A549 (cell line): Measurements from ENCODE around the gene RYR1. TPM values are rescaled to one million over a fixed set of nuclear protein-coding genes. Genes with fewer than 3 reads are reported as not detected.
A peak's percentile ranks its signal among the peaks of the same experiment; 100 is the strongest.
"Not testable (repeated sequence)": the region's sequence is repeated elsewhere in the genome, so short reads cannot be mapped to it uniquely, and the experiment has no call there.

Source experiments
- ATAC-seq, 2 experiments: fragments of 200-7000 bp in 1 of 2; fragments of >200 bp in 1 of 2; cut with Nextera tagmentation in 1 of 2; cut with Tn5 transposase in 1 of 2; 3 replicates each; pipeline versions ENCODE4 v1.8.0 to v1.9.1; 2018 to 2020; ENCODE audit warnings: mild to moderate bottlenecking in 1 of 2, moderate library complexity in 1 of 2
- CTCF ChIA-PET: fragments of 300-600 bp; sonication (Branson Sonifier 250); formaldehyde crosslinking; extraction: SDS; loops from one replicate; lab custom pipeline; 2021; ENCODE audit warnings: antibody characterized with exemption, inconsistent platforms; lab: Yijun Ruan, JAX
- POLR2A ChIA-PET: fragments of 350-600 bp; formaldehyde crosslinking; extraction: SDS; loops from one replicate; lab custom pipeline; 2021; ENCODE audit warnings: antibody characterized with exemption, inconsistent platforms; lab: Yijun Ruan, JAX
- DNase-seq, 2 experiments: peaks; one replicate each; pipeline versions ENCODE4 v3.0.0 to v3.0.0-alpha.2; 2011 to 2016; ENCODE audit warnings: low read depth in 1 of 2, low spot score in 1 of 2
- FAIRE-seq: peaks from 2 replicates; lab custom pipeline; 2011; peaks lifted over from hg19 to GRCh38; lab: Jason Lieb, UNC
- H3K27ac ChIP-seq, 2 experiments: fragments of >200 bp; sonication (Bioruptor Twin); formaldehyde crosslinking; 3 replicates each; pipeline ENCODE4 v1.5.1; 2016 to 2017
- H3K4me1 ChIP-seq: fragments of >200 bp; sonication (Bioruptor Twin); formaldehyde crosslinking; 3 replicates; pipeline ENCODE4 v1.6.1; 2016
- H3K4me2 ChIP-seq: fragments of >200 bp; sonication (Bioruptor Twin); formaldehyde crosslinking; 3 replicates; pipeline ENCODE4 v1.6.1; 2016
- H3K4me3 ChIP-seq: fragments of >200 bp; sonication (Bioruptor Twin); formaldehyde crosslinking; 3 replicates; pipeline ENCODE4 v1.5.1; 2016
- H3K9me3 ChIP-seq: fragments of >200 bp; sonication (Bioruptor Twin); formaldehyde crosslinking; 3 replicates; pipeline ENCODE4 v1.6.1; 2016
- BHLHE40 ChIP-seq: IDR thresholded peaks from 2 replicates; pipeline ENCODE4 v1.6.1; 2012; ENCODE audit warnings: low read depth, low read length, inconsistent platforms
- CBX2 ChIP-seq: fragments of 200-600 bp; sonication (generic); IDR thresholded peaks from 2 replicates; pipeline ENCODE4 v1.6.1; 2016; ENCODE audit warnings: low read depth, mild to moderate bottlenecking, borderline replicate concordance
- CEBPB ChIP-seq, 2 experiments: fragments of >200 bp in 1 of 2; sonication (Bioruptor Twin) in 1 of 2; formaldehyde crosslinking in 1 of 2; IDR thresholded peaks; 2 replicates each; pipeline ENCODE4 v1.6.1; 2012 to 2016
- CHD2 ChIP-seq: fragments of 150-350 bp; IDR thresholded peaks from 2 replicates; pipeline ENCODE4 v1.6.1; 2014; ENCODE audit warnings: low read length; ENCODE audit not compliant: partially characterized antibody
- EP300 ChIP-seq, 2 experiments: fragments of >200 bp; sonication (Bioruptor Twin); formaldehyde crosslinking; IDR thresholded peaks; 2 replicates in 1 of 2; 3 replicates in 1 of 2; pipeline ENCODE4 v1.6.1; 2016 to 2017
- FOSB ChIP-seq: fragments of 250-450 bp; sonication (Bioruptor Pico); IDR thresholded peaks from 2 replicates; pipeline ENCODE4 v1.5.0; 2020; ENCODE audit warnings: mild to moderate bottlenecking, moderate library complexity
- FOSL2 ChIP-seq, 2 experiments: fragments of 450-650 bp in 1 of 2; fragments of >200 bp in 1 of 2; sonication (Bioruptor Twin) in 1 of 2; formaldehyde crosslinking; IDR thresholded peaks; 2 replicates each; pipeline versions ENCODE4 v1.5.0 to v1.6.1; 2016 to 2020; ENCODE audit warnings: mild to moderate bottlenecking in 1 of 2, moderate library complexity in 1 of 2
- GATA3 ChIP-seq: IDR thresholded peaks from 2 replicates; pipeline ENCODE4 v1.6.1; 2012; ENCODE audit warnings: borderline replicate concordance
- HEYL ChIP-seq: fragments of 250-450 bp; sonication (Bioruptor Pico); IDR thresholded peaks from 2 replicates; pipeline ENCODE4 v1.8.0; 2021; ENCODE audit warnings: mild to moderate bottlenecking, moderate library complexity
- HOXA7 ChIP-seq: fragments of 250-450 bp; sonication (Bioruptor Pico); IDR thresholded peaks from 2 replicates; pipeline ENCODE4 v1.5.0; 2020; ENCODE audit warnings: mild to moderate bottlenecking, moderate library complexity
- HOXB13 ChIP-seq: fragments of 250-450 bp; sonication (Bioruptor Pico); IDR thresholded peaks from 2 replicates; pipeline ENCODE4 v1.5.0; 2020; ENCODE audit warnings: low read depth, mild to moderate bottlenecking, moderate library complexity
- HOXB5 ChIP-seq: fragments of 250-450 bp; sonication (Bioruptor Pico); IDR thresholded peaks from 2 replicates; pipeline ENCODE4 v1.5.0; 2020; ENCODE audit warnings: mild to moderate bottlenecking, moderate library complexity
- MAZ ChIP-seq: fragments of 150-350 bp; IDR thresholded peaks from 2 replicates; pipeline ENCODE4 v1.6.1; 2014; ENCODE audit warnings: antibody characterized with exemption, low read depth, low read length, borderline replicate concordance
- NR3C1 ChIP-seq: fragments of >200 bp; sonication (Bioruptor Twin); formaldehyde crosslinking; IDR thresholded peaks from 3 replicates; pipeline ENCODE4 v1.6.1; 2017
- RARB ChIP-seq: fragments of 250-450 bp; sonication (Bioruptor Pico); IDR thresholded peaks from 2 replicates; pipeline ENCODE4 v1.8.0; 2021; ENCODE audit warnings: mild to moderate bottlenecking, moderate library complexity
- RCOR1 ChIP-seq: fragments of 150-350 bp; IDR thresholded peaks from 2 replicates; pipeline ENCODE4 v1.6.1; 2014; ENCODE audit warnings: antibody characterized with exemption, low read length, low read depth
- RNF2 ChIP-seq: fragments of 200-600 bp; sonication (generic); IDR thresholded peaks from 2 replicates; pipeline ENCODE4 v1.6.1; 2016; ENCODE audit warnings: low read depth, mild to moderate bottlenecking, antibody characterized with exemption, moderate library complexity, borderline replicate concordance
- SREBF2 ChIP-seq: fragments of 450-650 bp; IDR thresholded peaks from 2 replicates; pipeline ENCODE4 v1.6.1; 2014; ENCODE audit warnings: mild to moderate bottlenecking, moderate library complexity
- ZC3H11A ChIP-seq: fragments of 450-650 bp; IDR thresholded peaks from 2 replicates; pipeline ENCODE4 v1.6.1; 2014; ENCODE audit warnings: antibody characterized with exemption, mild to moderate bottlenecking
- ZFP36 ChIP-seq: fragments of 450-650 bp; IDR thresholded peaks from 2 replicates; pipeline ENCODE4 v1.6.1; 2014; ENCODE audit warnings: borderline replicate concordance; ENCODE audit not compliant: partially characterized antibody
- ZNF302 ChIP-seq: fragments of 250-450 bp; sonication (Bioruptor Pico); IDR thresholded peaks from 2 replicates; pipeline ENCODE4 v1.9.0; 2021; ENCODE audit warnings: inconsistent platforms, mild to moderate bottlenecking, moderate library complexity
- whole genome bisulfite sequencing: methylation state at CpG from one replicate; pipeline ENCODE4 v1.1.6; 2017; ENCODE audit errors: missing lambda C conversion rate; 5-methylcytosine and 5-hydroxymethylcytosine counted together
- polyA plus RNA-seq, 4 experiments: library from polyadenylated mRNA; depleted of rRNA in 3 of 4; stranded (reverse); fragments of >200 nt; fragmentation: RNase III in 1 of 4; extraction: RNeasy Plus Mini Kit Qiagen cat#74134 plus additional on column Dnase treatment in 1 of 4; gene quantifications; 2 replicates in 3 of 4; 3 replicates in 1 of 4; pipeline ENCODE4 v1.2.3, GENCODE V29; 2011 to 2017
- TF ChIP-seq, protein P1 (sequence below): fragments of >200 bp; sonication (Bioruptor Twin); formaldehyde crosslinking; IDR thresholded peaks from 2 replicates; pipeline ENCODE4 v1.6.1; 2016
- TF ChIP-seq, protein P2 (sequence below): fragments of 250-450 bp; sonication (Bioruptor Pico); IDR thresholded peaks from 2 replicates; pipeline ENCODE4 v1.5.0; 2020; ENCODE audit warnings: low read depth, mild to moderate bottlenecking, moderate library complexity
- TF ChIP-seq, protein P3 (sequence below): fragments of >200 bp; sonication (Bioruptor Twin); formaldehyde crosslinking; IDR thresholded peaks from 3 replicates; pipeline ENCODE4 v1.5.1; 2016
- TF ChIP-seq, protein P4 (sequence below): fragments of 150-350 bp; IDR thresholded peaks from 2 replicates; pipeline ENCODE4 v1.6.1; 2014; ENCODE audit warnings: low read depth, mild to moderate bottlenecking, low read length

Gene RYR1
- polyA plus RNA-seq, 2 of the 4 experiments (the other 2 are of a cell fraction): 1.4 to 3.1 TPM

DNA sequence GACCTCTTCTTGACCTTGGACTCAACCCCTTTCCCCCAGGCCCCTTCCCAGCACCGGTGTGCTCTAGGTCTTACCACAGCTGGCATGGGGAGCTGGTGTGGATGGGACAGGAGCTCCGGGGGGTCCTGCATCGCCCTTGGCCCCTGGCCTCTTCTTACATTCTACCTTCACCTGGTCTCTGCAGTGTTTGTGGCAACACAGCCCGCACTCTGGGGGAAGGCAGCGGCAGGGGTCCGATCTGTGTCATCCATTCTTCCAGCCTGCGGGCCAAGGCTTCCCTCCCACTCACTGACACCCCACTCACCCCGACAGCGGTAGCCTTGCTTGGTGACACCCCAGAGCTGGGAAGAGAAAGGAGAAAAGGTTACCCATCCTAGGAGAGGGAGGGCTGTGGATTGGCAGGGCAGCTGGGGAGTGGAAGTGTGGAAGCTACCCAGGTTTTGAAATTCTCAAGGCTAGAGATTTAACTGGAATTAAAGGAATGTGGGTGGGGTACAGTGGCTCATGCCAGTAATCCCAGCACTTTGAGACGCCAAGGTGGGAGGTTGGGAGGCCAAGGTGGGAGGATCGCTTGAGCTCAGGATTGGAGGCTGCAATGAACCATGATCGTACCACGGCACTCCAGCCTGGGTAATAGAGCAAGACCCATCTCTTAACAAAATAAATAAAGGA is 22.3 kb upstream of the RYR1 start:
- FAIRE-seq: no peak
- ATAC-seq: peak; percentile 21 to 46; a peak in 4 of 6 replicates
- ChIA-PET CTCF (interaction anchor here (0.5 to 9.9 kb wide), 9 partner anchors 8 to 520 kb away, joined by 3 to 172 read pairs (median 3); partner anchors contain the start of genes FAM98C, MRPS12 and SARS2), POLR2A (interaction anchor here (0.6 to 1.2 kb wide), 2 partner anchors 208 to 930 kb away, joined by 3 to 4 read pairs; partner anchors contain the start of gene EIF3K)
- Histone ChIP-seq H3K4me3 (no peak overlapping the region), H3K27ac (peak overlapping the region in 1 of 2 experiments; percentile 52; a peak in 3 of 6 replicates), H3K4me2 (no peak overlapping the region)
- WGBS: 80% methylated on average over 13 of the region's 13 CpGs
- peak in 1 of 2 experiments; percentile 52 for DNase-seq
- no peak for TF ChIP-seq ZC3H11A
- TF ChIP-seq RNF2: no peak
- TF ChIP-seq ZNF302: no peak
- TF ChIP-seq, protein P1, sequence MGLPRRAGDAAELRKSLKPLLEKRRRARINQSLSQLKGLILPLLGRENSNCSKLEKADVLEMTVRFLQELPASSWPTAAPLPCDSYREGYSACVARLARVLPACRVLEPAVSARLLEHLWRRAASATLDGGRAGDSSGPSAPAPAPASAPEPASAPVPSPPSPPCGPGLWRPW: no peak
- no peak for TF ChIP-seq HOXB13 (CRISPR knock-in tag)
- TF ChIP-seq RCOR1: no peak
- TF ChIP-seq CBX2: no peak
- TF ChIP-seq, protein P2, sequence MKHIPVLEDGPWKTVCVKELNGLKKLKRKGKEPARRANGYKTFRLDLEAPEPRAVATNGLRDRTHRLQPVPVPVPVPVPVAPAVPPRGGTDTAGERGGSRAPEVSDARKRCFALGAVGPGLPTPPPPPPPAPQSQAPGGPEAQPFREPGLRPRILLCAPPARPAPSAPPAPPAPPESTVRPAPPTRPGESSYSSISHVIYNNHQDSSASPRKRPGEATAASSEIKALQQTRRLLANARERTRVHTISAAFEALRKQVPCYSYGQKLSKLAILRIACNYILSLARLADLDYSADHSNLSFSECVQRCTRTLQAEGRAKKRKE (CRISPR knock-in tag): no peak
- TF ChIP-seq SREBF2: no peak
- TF ChIP-seq, all 56 proteins: peak for 0
- Histone ChIP-seq H3K4me1 (peaks cover 9% of the 10 kb centered on the region), H3K9me3 (no peaks in the 10 kb centered on the region)

DNA sequence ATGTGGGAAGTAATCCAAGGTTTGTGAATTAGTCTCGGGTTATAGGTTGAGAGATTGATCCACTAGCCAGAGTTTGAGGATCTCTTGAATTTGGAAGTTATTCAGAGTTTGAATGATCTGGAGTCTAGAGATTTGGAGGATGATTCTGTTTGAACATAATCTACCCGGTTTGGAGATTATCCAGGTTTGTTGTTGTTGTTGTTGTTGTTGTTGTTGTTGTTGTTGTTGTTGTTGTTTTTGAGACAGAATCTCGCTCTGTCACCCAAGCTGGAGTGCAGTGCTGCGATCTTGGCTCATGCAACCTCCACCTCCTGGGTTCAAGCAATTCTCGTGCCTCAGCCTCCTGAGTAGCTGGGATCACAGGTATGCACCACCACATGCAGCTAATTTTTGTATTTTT is 21.6 kb upstream of the RYR1 start:
- not testable (repeated sequence) for H3K4me2 ChIP-seq, DNase-seq, ATAC-seq, H3K27ac ChIP-seq, H3K9me3 ChIP-seq, H3K4me1 ChIP-seq, H3K4me3 ChIP-seq
- WGBS: 77% methylated on average over 5 of the region's 5 CpGs
- ChIA-PET POLR2A (interaction anchor here (0.9 to 1.2 kb wide), 2 partner anchors 9 to 207 kb away, joined by 3 read pairs; partner anchors contain the start of genes EIF3K and FAM98C), CTCF (interaction anchor here (0.6 to 8.0 kb wide), 9 partner anchors 8 to 626 kb away, joined by 3 to 153 read pairs (median 3); partner anchors contain the start of genes FAM98C, MRPS12 and SARS2)
- FAIRE-seq: peak; percentile 68

DNA sequence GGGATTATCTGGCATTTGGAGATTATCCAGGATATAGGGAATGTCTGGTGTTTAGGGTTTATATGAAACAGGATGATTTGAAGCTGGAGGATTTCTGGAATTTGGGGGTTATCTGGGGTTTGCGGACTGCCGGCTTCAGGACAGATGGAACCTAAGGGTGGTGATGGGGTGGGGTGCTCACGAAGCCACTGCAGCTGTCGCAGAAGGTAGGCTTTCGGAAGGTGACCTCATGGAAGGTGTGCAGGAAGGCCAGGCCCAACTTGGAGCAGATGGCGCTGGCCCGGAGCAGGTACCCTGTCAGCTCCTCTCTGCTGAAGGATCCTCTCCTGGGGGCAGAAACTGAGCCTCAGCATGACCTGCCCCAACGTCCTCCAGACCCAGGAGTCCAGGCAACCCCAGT is 21.0 kb upstream of the RYR1 start:
- Histone ChIP-seq H3K4me2 (no peak overlapping the region), H3K27ac (no peak overlapping the region), H3K4me3 (no peak overlapping the region), H3K9me3 (no peaks in the 10 kb centered on the region), H3K4me1 (peaks cover 11% of the 10 kb centered on the region)
- ATAC-seq (no peak), DNase-seq (no peak), FAIRE-seq (no peak)
- 87% methylated on average over 8 of the region's 8 CpGs for WGBS
- ChIA-PET CTCF (interaction anchor here (0.8 to 8.0 kb wide), 5 partner anchors 8 to 518 kb away, joined by 3 to 153 read pairs (median 4); partner anchors contain the start of genes FAM98C, MRPS12 and SARS2), POLR2A (interaction anchor here (0.9 kb wide), 1 partner anchor 10 kb away, joined by 3 read pairs; the partner anchor contains the start of gene FAM98C)
- no peak for TF ChIP-seq BHLHE40
- no peak for TF ChIP-seq HOXB5
- no peak for TF ChIP-seq HOXA7 (CRISPR knock-in tag)
- no peak for TF ChIP-seq FOSL2 (IDR thresholded peaks at IDR 0.05)
- TF ChIP-seq FOSL2 (CRISPR knock-in tag; IDR thresholded peaks at IDR 0.05): no peak
- TF ChIP-seq GATA3: no peak
- TF ChIP-seq ZFP36: no peak
- TF ChIP-seq NR3C1: no peak
- TF ChIP-seq, protein P2 (CRISPR knock-in tag): no peak
- no peak for TF ChIP-seq EP300 (IDR thresholded peaks at IDR 0.05)
- TF ChIP-seq CHD2: no peak
- TF ChIP-seq, protein P3, sequence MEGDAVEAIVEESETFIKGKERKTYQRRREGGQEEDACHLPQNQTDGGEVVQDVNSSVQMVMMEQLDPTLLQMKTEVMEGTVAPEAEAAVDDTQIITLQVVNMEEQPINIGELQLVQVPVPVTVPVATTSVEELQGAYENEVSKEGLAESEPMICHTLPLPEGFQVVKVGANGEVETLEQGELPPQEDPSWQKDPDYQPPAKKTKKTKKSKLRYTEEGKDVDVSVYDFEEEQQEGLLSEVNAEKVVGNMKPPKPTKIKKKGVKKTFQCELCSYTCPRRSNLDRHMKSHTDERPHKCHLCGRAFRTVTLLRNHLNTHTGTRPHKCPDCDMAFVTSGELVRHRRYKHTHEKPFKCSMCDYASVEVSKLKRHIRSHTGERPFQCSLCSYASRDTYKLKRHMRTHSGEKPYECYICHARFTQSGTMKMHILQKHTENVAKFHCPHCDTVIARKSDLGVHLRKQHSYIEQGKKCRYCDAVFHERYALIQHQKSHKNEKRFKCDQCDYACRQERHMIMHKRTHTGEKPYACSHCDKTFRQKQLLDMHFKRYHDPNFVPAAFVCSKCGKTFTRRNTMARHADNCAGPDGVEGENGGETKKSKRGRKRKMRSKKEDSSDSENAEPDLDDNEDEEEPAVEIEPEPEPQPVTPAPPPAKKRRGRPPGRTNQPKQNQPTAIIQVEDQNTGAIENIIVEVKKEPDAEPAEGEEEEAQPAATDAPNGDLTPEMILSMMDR: no peak
- no peak for TF ChIP-seq FOSB (CRISPR knock-in tag)
- TF ChIP-seq, protein P4, sequence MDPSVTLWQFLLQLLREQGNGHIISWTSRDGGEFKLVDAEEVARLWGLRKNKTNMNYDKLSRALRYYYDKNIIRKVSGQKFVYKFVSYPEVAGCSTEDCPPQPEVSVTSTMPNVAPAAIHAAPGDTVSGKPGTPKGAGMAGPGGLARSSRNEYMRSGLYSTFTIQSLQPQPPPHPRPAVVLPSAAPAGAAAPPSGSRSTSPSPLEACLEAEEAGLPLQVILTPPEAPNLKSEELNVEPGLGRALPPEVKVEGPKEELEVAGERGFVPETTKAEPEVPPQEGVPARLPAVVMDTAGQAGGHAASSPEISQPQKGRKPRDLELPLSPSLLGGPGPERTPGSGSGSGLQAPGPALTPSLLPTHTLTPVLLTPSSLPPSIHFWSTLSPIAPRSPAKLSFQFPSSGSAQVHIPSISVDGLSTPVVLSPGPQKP: no peak
- TF ChIP-seq HEYL (CRISPR knock-in tag): no peak
- TF ChIP-seq RARB (CRISPR knock-in tag): no peak
- TF ChIP-seq ZC3H11A: no peak
- TF ChIP-seq MAZ: no peak
- no peak for TF ChIP-seq CEBPB (IDR thresholded peaks at IDR 0.05)
